ENCODE measurements around the gene EHD2. TPM values are rescaled to one million over a fixed set of nuclear protein-coding genes. Genes with fewer than 3 reads are reported as not detected.
"Not testable (repeated sequence)": the region's sequence is repeated elsewhere in the genome, so short reads cannot be mapped to it uniquely, and the experiment has no call there.

Gene EHD2
- total RNA-seq, 1 donor from 2014 or later = 51.5 TPM

DNA sequence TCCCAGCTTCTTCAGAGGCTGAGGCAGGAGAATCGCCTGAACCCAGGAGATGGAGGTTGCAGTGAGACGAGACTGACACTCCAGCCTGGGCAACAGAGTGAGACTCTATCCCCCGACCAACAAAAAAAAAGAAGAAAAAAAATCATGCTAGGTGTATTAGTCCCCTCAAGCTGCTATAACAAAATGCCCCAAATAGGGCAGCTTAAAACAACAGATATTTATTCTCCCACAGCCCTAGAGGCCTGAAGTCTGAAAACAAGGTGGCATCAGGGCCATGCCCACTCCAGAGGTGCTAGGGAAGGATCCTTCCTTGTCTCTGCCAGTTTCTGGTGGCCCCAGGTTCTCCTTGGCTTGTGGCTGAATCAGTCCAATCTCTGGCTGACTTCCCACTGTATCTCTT is 8.6 kb upstream of the EHD2 start:
- intact Hi-C loops (cut with micrococcal nuclease) = loop anchor here (5.0 kb wide), 1 partner anchor 267 kb away; no protein-coding TSS in a partner anchor
- ATAC-seq = no peak
- no peak for DNase-seq

GRCh38 chr19:47707135-47707925 is 5.9 kb upstream of the EHD2 start:
- intact Hi-C loops (cut with micrococcal nuclease) = loop anchor here (5.0 kb wide), 1 partner anchor 270 kb away; no protein-coding TSS in a partner anchor
- ATAC-seq (peak; percentile 85), DNase-seq (peak; percentile 78)

DNA sequence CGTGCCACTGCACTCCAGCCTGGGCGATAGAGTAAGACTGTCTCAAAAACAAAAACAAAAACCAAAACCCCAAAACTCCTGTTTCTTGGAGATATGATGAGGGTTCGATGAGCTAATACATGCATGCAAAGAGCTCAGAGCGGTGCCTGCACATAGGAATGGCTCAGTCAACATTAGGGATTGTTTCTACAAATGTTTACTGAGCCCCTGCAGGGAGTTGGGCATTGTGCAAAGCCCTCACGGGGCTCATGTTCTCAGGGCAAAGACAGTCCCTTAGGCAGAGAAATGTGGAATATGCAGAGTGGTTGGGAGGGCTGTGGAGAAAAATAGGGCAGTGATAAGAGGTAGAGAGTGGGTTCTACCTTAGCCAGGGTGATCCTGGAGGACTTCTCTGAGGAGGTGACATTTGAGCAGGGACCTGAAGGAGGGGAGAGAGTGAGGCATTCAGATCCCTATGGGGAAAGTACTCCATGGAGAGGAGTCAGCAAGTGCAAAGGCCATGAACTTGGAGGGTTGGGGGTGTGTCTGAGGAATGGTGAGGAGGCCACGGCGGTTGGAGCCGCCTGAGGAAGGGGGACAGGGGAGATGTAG is 1.5 kb upstream of the EHD2 start:
- ATAC-seq = no peak
- intact Hi-C loops (cut with micrococcal nuclease) = no loop called here

DNA sequence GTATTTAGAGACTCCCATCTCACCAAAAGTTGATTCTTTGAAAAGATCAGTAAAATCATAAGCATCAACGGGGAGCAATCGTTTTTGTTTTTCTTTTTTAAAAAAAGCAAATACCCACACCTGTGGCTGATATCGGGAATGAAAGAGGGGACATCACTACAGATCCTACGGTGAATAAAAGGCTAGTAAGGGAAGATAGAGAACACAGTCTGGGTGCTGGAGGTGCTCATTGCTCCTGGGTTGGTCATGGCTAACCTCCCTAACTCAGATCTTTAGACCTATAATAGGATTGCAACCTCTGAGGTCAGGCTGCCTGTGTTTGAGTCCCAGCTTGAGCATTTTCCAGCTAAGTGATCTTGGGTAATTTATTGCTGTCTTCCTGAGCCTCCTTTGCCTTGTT is 1.1 kb downstream of the EHD2 start:
- intact Hi-C loops (cut with micrococcal nuclease) = no loop called here
- ATAC-seq (no peak), DNase-seq (no peak)

More for the DNA sequence above, 1.5 kb upstream of the EHD2 start:
- no peak for DNase-seq

- DNase-seq; ATAC-seq; intact Hi-C loops (cut with micrococcal nuclease): not testable (repeated sequence)
These were observed 1.6 kb downstream of the EHD2 start for GRCh38 chr19:47714855-47715254.

- DNase-seq (no peak), ATAC-seq (no peak)
- intact Hi-C loops (cut with micrococcal nuclease) = no loop called here
These were observed 3.2 kb downstream of the EHD2 start for GRCh38 chr19:47716270-47716937.

- intact Hi-C loops (cut with micrococcal nuclease); ATAC-seq: not testable (repeated sequence)
These were observed 5.3 kb downstream of the EHD2 start for GRCh38 chr19:47718415-47719046.

GRCh38 chr19:47719047-47719859 is 6.0 kb downstream of the EHD2 start:
- DNase-seq (peak; percentile 92), ATAC-seq (peak; percentile 83)
- intact Hi-C loops (cut with micrococcal nuclease) = no loop called here

More at GRCh38 chr19:47718415-47719046, 5.3 kb downstream of the EHD2 start:
- DNase-seq = not testable (repeated sequence)

DNA sequence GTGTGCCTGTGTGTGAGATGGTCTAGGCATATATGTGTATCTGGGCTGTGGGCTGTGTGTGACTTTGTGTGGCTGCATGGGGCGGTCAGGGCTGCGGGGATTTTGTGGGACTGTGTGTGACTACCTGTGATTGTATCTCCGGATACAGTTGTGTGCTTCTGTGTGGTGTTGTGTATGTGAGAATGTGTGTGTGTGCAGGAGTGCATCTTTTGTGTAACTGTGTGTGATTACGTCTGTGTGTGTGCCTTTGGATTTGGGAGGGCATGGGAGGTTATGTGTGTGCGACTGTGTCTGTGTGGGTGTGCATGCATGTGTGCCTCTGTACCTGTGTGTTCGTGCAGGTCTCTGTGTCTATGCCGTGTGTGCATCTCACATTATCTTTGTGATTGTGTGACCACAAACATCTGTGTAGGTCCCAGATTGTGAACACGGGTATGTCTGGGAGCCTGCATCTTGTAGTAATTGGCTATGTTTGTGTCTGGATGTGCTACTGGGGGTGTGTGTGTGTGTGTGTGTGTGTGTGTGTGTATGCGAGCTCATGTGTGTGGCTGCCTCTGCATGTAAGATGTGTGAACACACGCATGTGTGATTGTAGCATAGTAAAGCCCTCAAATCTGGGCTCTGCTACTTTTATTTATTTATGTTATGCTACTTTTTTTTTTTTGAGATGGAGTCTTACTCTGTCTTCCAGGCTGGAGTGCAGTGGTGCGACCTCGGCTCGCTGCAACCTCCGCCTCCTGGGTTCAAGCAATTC is 7.6 kb downstream of the EHD2 start:
- DNase-seq (no peak), ATAC-seq (no peak)
- intact Hi-C loops (cut with micrococcal nuclease) = no loop called here

DNA sequence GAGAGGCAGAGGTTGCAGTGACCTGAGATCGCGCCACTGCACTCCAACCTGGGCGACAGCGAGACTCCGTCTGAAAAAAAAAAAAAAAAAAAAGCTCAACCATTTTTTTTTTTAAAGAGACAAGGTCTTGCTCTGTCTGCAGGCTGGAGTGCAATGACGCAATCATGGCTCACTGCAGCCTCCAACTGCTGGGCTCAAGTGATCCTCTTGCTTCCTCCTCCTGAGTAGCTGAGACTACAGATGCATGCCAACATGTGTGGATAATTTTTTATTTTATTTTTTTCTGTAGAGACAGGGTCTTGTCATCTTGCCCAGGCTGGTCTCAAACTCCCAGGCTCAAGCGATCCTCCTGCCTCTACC is 10.3 kb downstream of the EHD2 start:
- ATAC-seq (peak; percentile 15), DNase-seq (peak; percentile 69)
- intact Hi-C loops (cut with micrococcal nuclease) = no loop called here

- DNase-seq (no peak), ATAC-seq (no peak)
- intact Hi-C loops (cut with micrococcal nuclease) = no loop called here
These were observed 12.7 kb downstream of the EHD2 start for GRCh38 chr19:47725759-47726401.

GRCh38 chr19:47726467-47726866 is 13.2 kb downstream of the EHD2 start:
- no peak for ATAC-seq
- DNase-seq = no peak
- intact Hi-C loops (cut with micrococcal nuclease) = no loop called here

DNA sequence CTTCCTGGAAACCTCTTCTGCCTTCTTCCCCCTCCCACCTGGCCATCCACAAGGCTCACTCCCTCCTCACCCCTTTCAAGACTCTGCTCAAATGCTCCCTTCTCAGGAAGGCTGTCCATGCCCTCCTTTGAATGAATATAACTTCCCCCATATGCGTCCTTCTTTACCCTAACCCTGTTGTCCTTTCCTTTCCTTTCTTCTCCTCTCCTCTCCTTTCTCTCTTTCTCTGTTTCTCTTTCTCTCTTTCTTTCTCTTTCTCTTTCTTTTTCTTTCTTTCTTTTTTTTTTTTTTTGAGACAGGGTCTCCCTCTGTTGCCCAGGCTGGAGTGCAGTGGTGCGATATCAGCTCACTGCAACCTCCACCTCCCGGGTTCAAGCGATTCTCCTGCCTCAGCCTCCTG is 15.1 kb downstream of the EHD2 start:
- DNase-seq; intact Hi-C loops (cut with micrococcal nuclease); ATAC-seq: not testable (repeated sequence)

DNA sequence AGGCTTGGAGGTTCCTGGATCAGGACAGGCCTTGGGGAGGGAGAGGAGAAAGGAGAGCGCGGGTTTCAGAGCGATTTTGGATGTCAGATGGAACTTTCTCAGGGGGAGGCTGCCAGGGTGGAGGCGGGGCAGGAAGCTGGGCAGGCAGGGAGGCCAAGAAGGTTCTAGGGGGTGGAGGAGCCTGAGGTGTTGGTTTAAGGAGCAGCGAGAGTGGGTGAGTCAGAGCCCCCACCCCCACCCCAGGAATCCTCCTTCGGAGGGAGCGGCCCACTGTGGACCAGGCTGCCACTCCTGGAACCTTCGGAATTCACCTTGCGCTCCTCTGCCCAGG is 16.2 kb downstream of the EHD2 start:
- peak; percentile 79 for ATAC-seq
- peak; percentile 66 for DNase-seq
- intact Hi-C loops (cut with micrococcal nuclease) = no loop called here

DNA sequence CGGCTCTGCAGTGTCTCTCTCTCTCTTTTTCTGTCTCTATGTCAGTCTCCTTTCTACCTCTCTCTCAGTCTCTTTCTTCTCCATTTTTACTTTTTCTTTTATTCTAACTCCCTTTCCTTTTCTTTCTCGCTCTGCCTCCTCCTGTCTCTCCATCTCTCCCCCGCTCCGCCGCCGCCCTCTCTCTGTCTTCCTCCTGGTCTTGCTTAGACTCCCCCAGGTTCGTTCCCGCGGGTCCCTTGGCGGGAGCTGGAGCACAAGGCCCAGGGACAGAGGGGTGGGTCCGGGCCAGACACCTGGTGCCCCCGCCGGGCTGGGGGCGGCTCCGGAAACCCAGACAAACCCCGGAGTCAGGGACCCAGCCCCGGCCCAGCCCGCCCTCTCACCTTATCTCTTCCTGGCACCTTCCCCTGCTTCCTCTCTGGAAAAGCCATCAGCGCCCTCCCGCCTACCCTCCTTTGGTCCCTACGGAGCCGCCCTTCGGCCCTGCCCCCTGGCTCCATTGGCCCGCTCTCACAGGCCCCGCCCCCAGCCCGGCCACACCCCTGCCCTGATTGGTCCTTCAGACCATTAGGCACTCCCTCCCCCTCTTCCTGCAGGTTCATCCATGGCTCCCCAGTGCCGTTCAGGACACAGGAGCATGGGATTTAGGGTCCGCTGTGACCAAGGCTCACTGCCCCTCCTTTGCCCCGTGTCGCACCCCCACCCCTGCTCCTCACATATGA is 16.7 kb downstream of the EHD2 start:
- intact Hi-C loops (cut with micrococcal nuclease) = no loop called here
- DNase-seq (peak; percentile 82), ATAC-seq (peak; percentile 83)

DNA sequence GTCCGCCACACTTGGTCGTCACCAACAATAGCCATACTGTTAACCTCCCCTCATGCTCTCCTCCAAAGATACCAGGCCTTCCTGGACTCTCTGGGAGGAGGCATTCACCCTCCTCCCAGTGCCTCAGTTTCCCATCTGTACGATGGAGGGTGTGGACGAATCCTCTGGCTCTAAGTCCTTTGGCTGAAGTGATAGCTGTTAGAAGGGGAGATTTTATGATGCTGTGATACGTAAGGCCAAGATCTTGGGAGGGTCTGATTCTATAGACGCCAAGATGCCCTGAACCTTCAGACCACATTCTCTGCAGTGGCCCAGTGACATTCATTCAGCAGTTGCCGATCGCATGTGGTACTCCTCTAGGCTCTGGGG is 17.3 kb downstream of the EHD2 start:
- intact Hi-C loops (cut with micrococcal nuclease) = no loop called here
- DNase-seq = no peak
- ATAC-seq = no peak

DNA sequence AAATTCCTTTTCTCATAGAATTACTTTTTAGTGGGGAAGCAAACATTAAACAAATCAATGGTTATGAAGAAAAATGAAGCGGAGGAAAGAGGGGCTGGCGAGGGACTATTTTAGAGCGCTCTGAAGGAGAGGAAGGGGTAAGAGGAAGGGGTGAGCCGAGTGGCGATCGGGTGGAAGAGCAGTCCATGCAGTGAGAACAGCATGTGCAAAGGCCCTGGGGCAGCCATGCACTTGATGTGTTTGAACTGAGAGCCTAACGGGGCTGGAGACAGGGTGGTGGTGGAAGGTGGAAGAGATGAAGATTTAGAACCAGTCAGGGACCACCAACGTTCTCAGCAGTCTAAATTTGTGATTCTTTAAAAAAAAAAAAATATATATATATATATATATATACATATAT is 17.7 kb downstream of the EHD2 start:
- no peak for ATAC-seq
- intact Hi-C loops (cut with micrococcal nuclease) = no loop called here
- DNase-seq = no peak

Data from left ventricle myocardium superior (tissue), 1 donor.